Posterior cingulate gyrus (tissue), 11 donors: ENCODE data around the gene EVX1.

Source experiments
- DNase-seq, 10 donors: peaks; one replicate each; pipeline versions ENCODE4 v3.0.0 to v3.0.0-alpha.2; 2020 to 2021; ENCODE audit warnings: mixed read lengths in 3 of 10
- intact Hi-C: fragments of 100-400 bp; cut with DNase I; formaldehyde crosslinking; loops from one replicate; pipeline ENCODE4 v1.15.1; 2023

EVX1 gene

GRCh38 chr7:27247452-27248426, 5.1 kb downstream of the EVX1 start:
- intact Hi-C loops = no loop called here
- DNase-seq = no peak

GRCh38 chr7:27248427-27248806, 5.8 kb downstream of the EVX1 start:
- intact Hi-C loops = no loop called here
- DNase-seq = no peak

GRCh38 chr7:27248911-27249723, 6.5 kb downstream of the EVX1 start:
- peak in 1 of 10 donors; percentile 56 for DNase-seq
- intact Hi-C loops = no loop called here

GRCh38 chr7:27249724-27250556, 7.3 kb downstream of the EVX1 start:
- DNase-seq = no peak
- intact Hi-C loops = no loop called here

- intact Hi-C loops = no loop called here
These were observed 8.0 kb downstream of the EVX1 start for GRCh38 chr7:27250557-27251070.

GRCh38 chr7:27251136-27251651, 8.6 kb downstream of the EVX1 start:
- intact Hi-C loops = no loop called here
- no peak for DNase-seq

More at GRCh38 chr7:27250557-27251070, 8.0 kb downstream of the EVX1 start:
- DNase-seq = no peak

GRCh38 chr7:27251652-27252590, 9.3 kb downstream of the EVX1 start:
- peak in 1 of 10 donors; percentile 73 for DNase-seq
- intact Hi-C loops = no loop called here

GRCh38 chr7:27254625-27255024, 12.0 kb downstream of the EVX1 start:
- peak in 1 of 10 donors; percentile 22 for DNase-seq
- intact Hi-C loops = no loop called here

- intact Hi-C loops = no loop called here
- DNase-seq = no peak
These were observed 17.6 kb downstream of the EVX1 start for GRCh38 chr7:27260211-27260610.

GRCh38 chr7:27262121-27262520, 19.5 kb downstream of the EVX1 start:
- intact Hi-C loops = no loop called here
- no peak for DNase-seq

GRCh38 chr7:27263781-27264180, 21.2 kb downstream of the EVX1 start:
- no peak for DNase-seq
- intact Hi-C loops = no loop called here

GRCh38 chr7:27269455-27269854, 26.9 kb downstream of the EVX1 start:
- intact Hi-C loops = no loop called here
- no peak for DNase-seq

GRCh38 chr7:27271384-27271783, 28.8 kb downstream of the EVX1 start:
- DNase-seq = no peak
- intact Hi-C loops = no loop called here

GRCh38 chr7:27277628-27278027, 35.0 kb downstream of the EVX1 start:
- intact Hi-C loops = no loop called here
- DNase-seq = no peak

GRCh38 chr7:27283558-27283957, 41.0 kb downstream of the EVX1 start:
- no peak for DNase-seq
- intact Hi-C loops = no loop called here

GRCh38 chr7:27295236-27295635, 52.6 kb downstream of the EVX1 start:
- no peak for DNase-seq
- intact Hi-C loops = no loop called here

- intact Hi-C loops = no loop called here
These were observed 54.8 kb downstream of the EVX1 start for GRCh38 chr7:27297356-27297755.

More at GRCh38 chr7:27297356-27297755, 54.8 kb downstream of the EVX1 start:
- DNase-seq = no peak
